HG03025 (cell line): ENCODE results near the gene APIP.

Source experiments
- ATAC-seq: cut with Tn5 transposase; IDR thresholded peaks from one replicate; pipeline ENCODE4 v1.9.1; 2021; ENCODE audit warnings: mild to moderate bottlenecking, moderate library complexity; ENCODE audit not compliant: unreplicated experiment, low FRiP score

Gene APIP

GRCh38 chr11:34846467-34846866, 69.7 kb downstream of the APIP start:
- ATAC-seq: no peak

- ATAC-seq: no peak
These were observed 71.6 kb downstream of the APIP start for GRCh38 chr11:34844463-34845112.

- ATAC-seq: no peak
These were observed 72.9 kb downstream of the APIP start for GRCh38 chr11:34843271-34843670.

DNA sequence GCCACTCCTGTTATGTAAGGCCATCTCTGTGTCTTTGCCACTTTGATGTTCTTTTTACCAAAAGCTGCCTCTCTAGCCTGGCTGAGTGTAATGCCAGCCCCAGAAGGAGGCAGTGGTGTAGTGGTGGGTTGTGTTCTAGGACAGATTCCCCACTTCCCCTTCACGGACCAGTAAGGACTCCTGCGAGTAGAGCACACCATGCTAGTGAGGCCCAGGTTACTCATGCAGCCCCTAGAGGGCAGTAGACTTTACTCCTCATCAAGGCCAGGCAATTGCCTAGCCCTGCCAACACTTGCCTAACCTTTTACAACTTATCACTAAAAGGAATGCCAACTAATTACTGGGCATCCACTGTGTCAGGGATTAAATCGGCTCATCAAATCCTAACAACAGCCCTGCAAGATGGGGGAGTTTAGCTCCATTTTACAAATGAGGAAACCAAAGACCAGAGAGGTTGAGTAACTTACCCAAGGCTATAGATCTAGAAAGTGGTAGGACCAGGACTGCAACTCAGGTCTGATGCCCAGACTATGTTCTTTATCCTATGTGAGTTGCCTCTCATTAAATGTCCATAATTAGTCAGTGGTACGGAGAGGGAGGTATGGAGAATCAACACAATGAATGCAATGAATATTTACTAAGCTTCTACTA, 75.3 kb downstream of the APIP start:
- peak; percentile 53 for ATAC-seq

GRCh38 chr11:34839969-34840368, 76.2 kb downstream of the APIP start:
- no peak for ATAC-seq

DNA sequence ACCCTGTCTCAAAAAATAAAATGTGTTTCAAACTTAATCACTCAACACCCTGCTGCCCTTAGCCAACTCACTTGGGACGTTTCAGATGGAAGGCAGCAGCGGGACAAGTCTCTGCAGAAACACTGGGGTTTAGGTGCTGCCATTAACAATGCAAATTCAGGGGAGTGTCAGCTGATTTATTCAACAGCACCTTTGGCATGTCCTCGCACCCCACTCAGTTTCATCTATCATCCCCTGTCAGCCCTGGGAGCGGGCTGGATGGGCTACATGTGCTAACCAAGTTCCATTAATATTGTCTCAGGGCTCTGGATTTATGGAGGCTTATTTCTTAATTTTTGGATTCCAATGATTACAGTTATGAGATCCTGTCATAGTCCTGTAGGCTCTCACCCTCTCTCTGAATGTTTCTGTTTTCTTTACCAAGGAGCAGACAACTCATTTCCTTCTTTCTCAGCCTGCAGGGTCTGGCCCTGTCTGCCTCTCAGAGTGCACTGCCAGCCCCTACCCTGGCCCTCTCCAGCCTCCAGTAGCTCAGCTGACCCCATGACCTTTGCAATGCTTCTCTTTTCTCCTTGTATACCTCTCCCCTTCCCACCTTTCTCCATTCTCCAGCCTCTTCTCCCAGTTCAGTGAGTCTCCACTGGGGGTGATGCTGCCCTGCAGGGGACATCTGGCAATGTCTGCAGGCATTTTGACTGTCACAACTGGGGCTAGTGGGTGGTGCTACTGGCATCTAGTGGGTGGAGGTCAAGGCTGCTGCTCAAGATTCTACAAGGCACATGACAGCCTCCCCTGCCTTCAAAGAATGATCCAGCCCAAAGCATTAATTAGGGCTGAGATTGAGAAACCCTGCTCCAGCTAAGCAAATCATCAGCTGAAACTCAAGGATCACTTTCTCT, 79.0 kb downstream of the APIP start:
- ATAC-seq: no peak

DNA sequence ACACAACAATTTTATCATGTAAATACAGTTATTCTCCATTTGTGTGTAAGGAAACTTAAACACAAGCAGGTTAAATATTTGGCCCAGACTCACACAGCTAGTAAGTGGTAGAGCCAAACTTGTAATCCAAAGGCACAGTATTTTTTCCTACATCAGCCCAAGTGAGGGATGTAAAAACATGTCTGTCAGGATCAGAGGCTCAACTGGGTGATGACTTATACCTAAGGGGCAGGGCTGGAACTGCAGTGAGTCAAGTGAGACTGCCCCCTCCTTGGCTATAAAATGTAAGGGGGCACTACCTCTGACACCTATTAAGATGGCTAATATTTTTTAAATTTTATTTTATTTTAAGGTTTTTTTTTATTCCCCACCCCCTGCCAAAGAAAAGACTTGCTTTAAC, 82.6 kb downstream of the APIP start:
- ATAC-seq: no peak
